Endothelial cell of umbilical vein (primary cell): Measurements from ENCODE around the gene FAM222B. TPM values are rescaled to one million over a fixed set of nuclear protein-coding genes. Genes with fewer than 3 reads are reported as not detected.
A peak's percentile ranks its signal among the peaks of the same experiment; 100 is the strongest.

Experiments used
- BruUV-seq: library from RNA; stranded (reverse); fragments of 400-500 nt; replicated peaks from 2 replicates; lab custom pipeline; 2021; lab: Mats Ljungman, UMichigan
- CTCF ChIA-PET: fragments of 300-600, 350-600 bp; sonication (Branson Sonifier 250); formaldehyde crosslinking; loops from one replicate; lab custom pipeline; 2021; ENCODE audit warnings: antibody characterized with exemption, inconsistent platforms; lab: Charles Lee
- POLR2A ChIA-PET: fragments of 300-600, 350-600 bp; sonication (Branson Sonifier 250); formaldehyde crosslinking; loops from one replicate; lab custom pipeline; 2021; ENCODE audit warnings: antibody characterized with exemption, inconsistent platforms; lab: Charles Lee
- DNase-seq: peaks from one replicate; pipeline ENCODE4 v3.0.0-alpha.2; 2011; ENCODE audit warnings: low read depth, low spot score
- FAIRE-seq: peaks from 2 replicates; lab custom pipeline; 2011; peaks lifted over from hg19 to GRCh38; lab: Jason Lieb, UNC
- H2AFZ ChIP-seq: 2 replicates; pipeline ENCODE4 v1.6.0; 2012; ENCODE audit warnings: low read depth, low read length, control low read depth, inconsistent platforms
- H3K27ac ChIP-seq: 2 replicates; pipeline ENCODE4 v1.5.1; 2011; ENCODE audit warnings: low read depth, mild to moderate bottlenecking, control low read depth, low read length, moderate library complexity; ENCODE audit not compliant: insufficient read depth
- H3K27me3 ChIP-seq, 2 experiments: 2 replicates each; pipeline versions ENCODE4 v1.6.0 to v1.6.1; 2011; ENCODE audit warnings: low read length in 2 of 2, mixed read lengths in 1 of 2; ENCODE audit not compliant: control insufficient read depth in 2 of 2, insufficient read depth in 2 of 2
- H3K36me3 ChIP-seq, 2 experiments: 2 replicates in 1 of 2; 3 replicates in 1 of 2; pipeline ENCODE4 v1.5.1; 2011; ENCODE audit warnings: low read length in 2 of 2, mild to moderate bottlenecking in 1 of 2, moderate library complexity in 1 of 2; ENCODE audit not compliant: control insufficient read depth in 2 of 2, insufficient read depth in 2 of 2; ENCODE audit errors: extremely low read depth in 1 of 2
- H3K4me1 ChIP-seq: 3 replicates; pipeline ENCODE4 v1.5.1; 2011; ENCODE audit warnings: mild to moderate bottlenecking, low read length; ENCODE audit not compliant: control insufficient read depth, insufficient read depth; ENCODE audit errors: extremely low read depth
- H3K4me2 ChIP-seq: 2 replicates; pipeline ENCODE4 v1.6.1; 2011; ENCODE audit warnings: low read length, control low read depth, mixed read lengths; ENCODE audit not compliant: insufficient read depth
- H3K4me3 ChIP-seq, 3 experiments: fragments of 200-600 bp in 1 of 3; sonication (generic), shearing (Covaris generic) in 1 of 3; replicated peaks in 1 of 3; 2 replicates each; pipeline ENCODE4 v1.5.1; 2011 to 2016; ENCODE audit warnings: control low read depth in 3 of 3, low read length in 3 of 3, mild to moderate bottlenecking in 2 of 3, inconsistent platforms in 1 of 3, low read depth in 1 of 3, moderate library complexity in 1 of 3; ENCODE audit not compliant: insufficient read depth in 1 of 3
- H3K79me2 ChIP-seq: 2 replicates; pipeline ENCODE4 v1.6.0; 2012; ENCODE audit warnings: low read length, inconsistent platforms; ENCODE audit not compliant: control insufficient read depth, insufficient read depth
- H3K9ac ChIP-seq: replicated peaks from 2 replicates; pipeline ENCODE3; 2011; ENCODE audit warnings: low read length, control low read depth; ENCODE audit not compliant: insufficient read depth; ENCODE audit errors: extremely low read depth
- H3K9me1 ChIP-seq: replicated peaks from 3 replicates; pipeline ENCODE4 v1.6.0; 2011; ENCODE audit warnings: mild to moderate bottlenecking, low read length; ENCODE audit not compliant: control insufficient read depth, insufficient read depth; ENCODE audit errors: extremely low read depth
- H3K9me3 ChIP-seq: replicated peaks from 2 replicates; pipeline ENCODE4 v1.5.1; 2012; ENCODE audit warnings: low read length, inconsistent platforms; ENCODE audit not compliant: control insufficient read depth, insufficient read depth
- H4K20me1 ChIP-seq: replicated peaks from 2 replicates; pipeline ENCODE3; 2011; ENCODE audit warnings: mild to moderate bottlenecking, low read length; ENCODE audit not compliant: control insufficient read depth, insufficient read depth; ENCODE audit errors: extremely low read depth
- CTCF ChIP-seq, 2 donors: IDR thresholded peaks; 1 replicate in 1 of 2; 2 replicates in 1 of 2; pipeline ENCODE4 v1.5.1; 2011; ENCODE audit warnings: low read length in 2 of 2, mild to moderate bottlenecking in 2 of 2, moderate library complexity in 2 of 2, control low read depth in 1 of 2, inconsistent platforms in 1 of 2, low read depth in 1 of 2; ENCODE audit not compliant: insufficient read depth in 1 of 2; ENCODE audit errors: extremely low read depth in 1 of 2
- EZH2 ChIP-seq: IDR thresholded peaks from 2 replicates; pipeline ENCODE4 v1.6.1; 2012; ENCODE audit warnings: borderline replicate concordance, low read depth, mild to moderate bottlenecking, moderate library complexity, low read length, inconsistent platforms; ENCODE audit not compliant: severe bottlenecking
- FOS ChIP-seq: IDR thresholded peaks from 2 replicates; pipeline ENCODE4 v1.6.1; 2011; ENCODE audit warnings: mild to moderate bottlenecking, low read length, moderate library complexity, borderline replicate concordance; ENCODE audit not compliant: insufficient read depth
- GATA2 ChIP-seq: IDR thresholded peaks from 2 replicates; pipeline ENCODE4 v1.7.0; 2011; ENCODE audit warnings: low read depth, mild to moderate bottlenecking, moderate library complexity, mixed read lengths, low read length; ENCODE audit not compliant: insufficient read length, insufficient read depth
- JUN ChIP-seq: IDR thresholded peaks from 2 replicates; pipeline ENCODE4 v1.6.1; 2011; ENCODE audit warnings: borderline replicate concordance, low read depth; ENCODE audit not compliant: insufficient read length, insufficient read depth
- POLR2AphosphoS5 ChIP-seq: IDR thresholded peaks from 2 replicates; pipeline ENCODE4 v1.6.1; 2012; ENCODE audit warnings: low read depth, mild to moderate bottlenecking, control low read depth, low read length, moderate library complexity; ENCODE audit not compliant: insufficient read depth
- dilution Hi-C: fragments of 300-500 bp; cut with MboI; formaldehyde crosslinking; loops from one replicate; pipeline ENCODE4 v1.15.0; 2019; ENCODE audit warnings: low sequenced_read_pairs; ENCODE audit not compliant: extremely low pct_ligation_motif_present
- intact Hi-C: fragments of 100-400 bp; cut with micrococcal nuclease; formaldehyde crosslinking; loops from one replicate; pipeline ENCODE4 v1.10.0; 2022
- polyA plus RNA-seq, 4 experiments: library from polyadenylated mRNA; depleted of rRNA in 3 of 4; stranded (reverse) in 3 of 4; unstranded in 1 of 4; fragments of >200 nt; gene quantifications; 2 replicates each; pipeline versions ENCODE4 v1.2.1 to v1.2.3, GENCODE V29; 2011 to 2012; ENCODE audit warnings: missing spikeins in 1 of 4
- total RNA-seq: library from RNA; stranded (reverse); gene quantifications from 2 replicates; pipeline ENCODE4 v1.2.3, GENCODE V29; 2021

FAM222B gene
- total and polyA plus RNA-seq, 2 donors (not counting 3 experiments of a cell fraction or from before 2014, with no cell fraction given) = 21.1 to 30.6 TPM

- dilution Hi-C loops (no loop called here), intact Hi-C loops (loop anchor here (1.0 kb wide), 2 partner anchors 22 to 102 kb away; no protein-coding TSS in a partner anchor)
- H3K27me3 ChIP-seq = no peaks in the 10 kb centered on the region
- H3K9me3 ChIP-seq = no peaks in the 10 kb centered on the region
- POLR2A ChIA-PET = interaction anchor here (6.3 kb wide), 1 partner anchor 23 kb away, joined by 45 read pairs; the partner anchor contains the start of genes NEK8 and TLCD1
- TF ChIP-seq POLR2AphosphoS5 = no peak
- no peak for TF ChIP-seq JUN
- no peak for TF ChIP-seq EZH2
- peaks cover 4 to 20% of the 10 kb centered on the region in 2 experiments for H3K36me3 ChIP-seq
- H4K20me1 ChIP-seq = no peaks in the 10 kb centered on the region
- H3K9me1 ChIP-seq = no peaks in the 10 kb centered on the region
- no peak overlapping the region for H3K9ac ChIP-seq
- no peak for FAIRE-seq
- H3K4me1 ChIP-seq = peaks cover 23% of the 10 kb centered on the region
- H3K79me2 ChIP-seq = peaks cover 24% of the 10 kb centered on the region
- no TSS peak for BruUV-seq
- no peak overlapping the region for H3K4me3 ChIP-seq
- H3K27ac ChIP-seq = no peak overlapping the region
- no peak overlapping the region for H3K4me2 ChIP-seq
- CTCF ChIA-PET = interaction anchor here (0.6 to 16.6 kb wide), 26 partner anchors 11 to 368 kb away, joined by 3 to 602 read pairs (median 4); partner anchors contain the start of genes BLTP2, FAM222B, NEK8 and RPL23A
- H2AFZ ChIP-seq = no peak overlapping the region
- no peak for DNase-seq
Measured at GRCh38 chr17:28749516-28750177, 92.9 kb downstream of the FAM222B start.

- TF ChIP-seq FOS (no peak), JUN (no peak), GATA2 (no peak), CTCF (IDR thresholded peaks at IDR 0.05; ENCODE audit: extremely low read depth in 1 of 2, insufficient read depth in 1 of 2, low read depth in 1 of 2, low read length in 2 of 2) (no peak)
- ChIA-PET POLR2A (interaction anchor here (6.3 kb wide), 1 partner anchor 22 kb away, joined by 45 read pairs; the partner anchor contains the start of genes NEK8 and TLCD1), CTCF (interaction anchor here (1.0 to 16.6 kb wide), 7 partner anchors 12 to 167 kb away, joined by 3 to 602 read pairs (median 10); partner anchors contain the start of genes NEK8, RPL23A and TLCD1)
- Histone ChIP-seq H3K9me1 (no peaks in the 10 kb centered on the region), H3K79me2 (peaks cover 30% of the 10 kb centered on the region), H3K9me3 (no peaks in the 10 kb centered on the region), H3K9ac (no peak overlapping the region), H3K36me3 (peaks cover 4 to 20% of the 10 kb centered on the region in 2 experiments), H3K4me1 (peaks cover 23% of the 10 kb centered on the region), H3K4me3 (no peak overlapping the region), H3K27ac (no peak overlapping the region), H2AFZ (no peak overlapping the region), H3K27me3 (no peaks in the 10 kb centered on the region), H4K20me1 (no peaks in the 10 kb centered on the region), H3K4me2 (no peak overlapping the region)
- intact Hi-C loops = no loop called here
- FAIRE-seq = peak; percentile 15
- no TSS peak for BruUV-seq
- dilution Hi-C loops = no loop called here
- DNase-seq = no peak
Measured at GRCh38 chr17:28748852-28749515, 93.6 kb downstream of the FAM222B start.
